Neural progenitor cell (in vitro differentiated cells): Measurements from ENCODE around the gene UFC1.

ENCODE experiments used
- EZH2 ChIP-seq: fragments of 200-600 bp; sonication (generic); IDR thresholded peaks from 2 replicates; pipeline ENCODE4 v1.6.1; 2017; ENCODE audit warnings: antibody characterized with exemption, mild to moderate bottlenecking, moderate library complexity
- EZH2phosphoT487 ChIP-seq: fragments of 200-600 bp; sonication (generic); IDR thresholded peaks from 2 replicates; pipeline ENCODE4 v1.6.1; 2017; ENCODE audit warnings: antibody characterized with exemption
- TF ChIP-seq, protein P1 (sequence below): fragments of 200-600 bp; sonication (generic); IDR thresholded peaks from 2 replicates; pipeline ENCODE4 v1.5.1; 2017; ENCODE audit warnings: antibody characterized with exemption, mild to moderate bottlenecking

- TF ChIP-seq EZH2 (no peak), EZH2phosphoT487 (no peak)
- TF ChIP-seq, protein P1, sequence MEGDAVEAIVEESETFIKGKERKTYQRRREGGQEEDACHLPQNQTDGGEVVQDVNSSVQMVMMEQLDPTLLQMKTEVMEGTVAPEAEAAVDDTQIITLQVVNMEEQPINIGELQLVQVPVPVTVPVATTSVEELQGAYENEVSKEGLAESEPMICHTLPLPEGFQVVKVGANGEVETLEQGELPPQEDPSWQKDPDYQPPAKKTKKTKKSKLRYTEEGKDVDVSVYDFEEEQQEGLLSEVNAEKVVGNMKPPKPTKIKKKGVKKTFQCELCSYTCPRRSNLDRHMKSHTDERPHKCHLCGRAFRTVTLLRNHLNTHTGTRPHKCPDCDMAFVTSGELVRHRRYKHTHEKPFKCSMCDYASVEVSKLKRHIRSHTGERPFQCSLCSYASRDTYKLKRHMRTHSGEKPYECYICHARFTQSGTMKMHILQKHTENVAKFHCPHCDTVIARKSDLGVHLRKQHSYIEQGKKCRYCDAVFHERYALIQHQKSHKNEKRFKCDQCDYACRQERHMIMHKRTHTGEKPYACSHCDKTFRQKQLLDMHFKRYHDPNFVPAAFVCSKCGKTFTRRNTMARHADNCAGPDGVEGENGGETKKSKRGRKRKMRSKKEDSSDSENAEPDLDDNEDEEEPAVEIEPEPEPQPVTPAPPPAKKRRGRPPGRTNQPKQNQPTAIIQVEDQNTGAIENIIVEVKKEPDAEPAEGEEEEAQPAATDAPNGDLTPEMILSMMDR = no peak
These were observed 28.4 kb downstream of the UFC1 start for GRCh38 chr1:161182214-161182613.
